Spleen (tissue), 11 donors: Measurements from ENCODE around the gene SACS. TPM values are rescaled to one million over a fixed set of nuclear protein-coding genes. Genes with fewer than 3 reads are reported as not detected.
A peak's percentile ranks its signal among the peaks of the same experiment; 100 is the strongest.

Experiments
- DNase-seq: peaks from one replicate; pipeline ENCODE4 v3.0.0-alpha.2; 2020
- H3K27ac ChIP-seq, 8 donors: fragments of 200-600 bp; sonication (generic) in 7 of 8; 1 replicate in 4 of 8; 2 replicates in 4 of 8; pipeline versions ENCODE4 v1.5.0 to v1.8.0; 2016 to 2021; ENCODE audit warnings: inconsistent platforms in 4 of 8, mild to moderate bottlenecking in 4 of 8, moderate library complexity in 1 of 8
- H3K27me3 ChIP-seq, 7 donors: fragments of 200-600 bp; sonication (generic) in 6 of 7; replicated peaks in 1 of 7; 1 replicate in 4 of 7; 2 replicates in 3 of 7; pipeline versions ENCODE4 v1.5.0 to v1.8.0; 2016 to 2021; ENCODE audit warnings: inconsistent platforms in 3 of 7, mild to moderate bottlenecking in 1 of 7
- H3K36me3 ChIP-seq, 6 donors: fragments of 200-600 bp; sonication (generic) in 5 of 6; 1 replicate in 4 of 6; 2 replicates in 2 of 6; pipeline versions ENCODE4 v1.5.0 to v1.8.0; 2016 to 2021; ENCODE audit warnings: inconsistent platforms in 2 of 6
- H3K4me1 ChIP-seq, 6 donors: fragments of 200-600 bp; sonication (generic) in 5 of 6; 1 replicate in 3 of 6; 2 replicates in 3 of 6; pipeline versions ENCODE4 v1.5.0 to v1.8.0; 2016 to 2021; ENCODE audit warnings: inconsistent platforms in 3 of 6
- H3K4me3 ChIP-seq, 8 donors: fragments of 200-600 bp; sonication (generic) in 7 of 8; 1 replicate in 4 of 8; 2 replicates in 4 of 8; pipeline versions ENCODE4 v1.5.0 to v1.8.0; 2016 to 2021; ENCODE audit warnings: inconsistent platforms in 4 of 8, mild to moderate bottlenecking in 4 of 8, moderate library complexity in 2 of 8
- H3K9me3 ChIP-seq, 8 donors: fragments of 200-600 bp; sonication (generic) in 7 of 8; 1 replicate in 4 of 8; 2 replicates in 4 of 8; pipeline versions ENCODE4 v1.5.0 to v1.8.0; 2016 to 2021; ENCODE audit warnings: inconsistent platforms in 4 of 8
- CTCF ChIP-seq, 11 experiments: fragments of 200-600 bp in 7 of 11; fragments of 450-650 bp in 4 of 11; sonication (generic) in 4 of 11; IDR thresholded peaks in 8 of 11; conservative IDR thresholded peaks in 3 of 11; 1 replicate in 7 of 11; 2 replicates in 4 of 11; pipeline versions ENCODE4 v1.4.0 to v1.8.0; 2016 to 2021; ENCODE audit warnings: antibody characterized with exemption in 11 of 11, inconsistent platforms in 4 of 11, mild to moderate bottlenecking in 1 of 11
- POLR2A ChIP-seq, 3 donors: fragments of 450-650 bp; IDR thresholded peaks; one replicate each; pipeline ENCODE4 v1.5.1; 2017; ENCODE audit warnings: antibody characterized with exemption in 3 of 3, mild to moderate bottlenecking in 1 of 3
- POLR2AphosphoS5 ChIP-seq, 3 donors: sonication (generic); formaldehyde crosslinking; IDR thresholded peaks; one replicate each; pipeline ENCODE4 v1.5.1; 2017; ENCODE audit warnings: antibody characterized with exemption in 3 of 3
- WGBS, 5 donors: extraction: QIAGEN DNeasy Blood & Tissue Kit in 3 of 5; methylation state at CpG; one replicate each; pipeline versions ENCODE4 v1.1.5 to v1.1.7; 2013 to 2018; 5-methylcytosine and 5-hydroxymethylcytosine counted together
- intact Hi-C: fragments of 100-400 bp; cut with DNase I; formaldehyde crosslinking; loops from one replicate; pipeline ENCODE4 v1.15.0; 2023; ENCODE audit warnings: low total_unique reads
- polyA plus RNA-seq, 3 donors: library from polyadenylated mRNA; stranded (reverse); fragments of 200-250 nt; gene quantifications; one replicate each; pipeline ENCODE4 v1.2.1, GENCODE V29; 2013
- total RNA-seq, 7 donors: library from RNA; depleted of rRNA in 3 of 7; stranded (reverse); fragments of >200 nt in 3 of 7; fragmentation: NEBNext Ultra II Directional in 4 of 7; extraction: Animal tissue kit (Norgen Biotek cat#: 25700) in 4 of 7; gene quantifications; one replicate each; pipeline versions ENCODE4 v1.1.0 to v1.2.1, GENCODE V29; 2016 to 2021
- donor health status: healthy with polysubstance abuse.
- donor health status: DM: no; HTN: no; CAD: no; lungs with moderate emphysema.
- donor health status: DM: no; HTN: no; CAD: no.
- donor health status: Bipolar disorder and iron deficiency.
- donor health status: healthy.
- donor health status: DM: no; HTN: no; CAD: no.
- donor health status: DM: yes; HTN: yes; CAD: no.

Gene SACS
- total and polyA plus RNA-seq, 10 donors, result 4.6 to 34.4 (median 23.1) TPM

- H3K4me1 ChIP-seq, result peaks cover 0 to 8% (median 4%) of the 10 kb centered on the region in 6 donors
- 84 to 90% (median 85%) methylated on average over 4 of the region's 4 CpGs for WGBS, 5 donors
Observed at GRCh38 chr13:23437916-23438315, 4.4 kb upstream of the SACS start.

GRCh38 chr13:23436680-23437079 lies 3.2 kb upstream of the SACS start:
- Histone ChIP-seq H3K9me3 (no peaks in the 10 kb centered on the region), H3K36me3 (no peaks in the 10 kb centered on the region), H3K4me3 (no peak overlapping the region), H3K4me1 (peaks cover 0 to 17% (median 7%) of the 10 kb centered on the region in 6 donors), H3K27me3 (peaks cover 0 to 20% (median 0%) of the 10 kb centered on the region in 7 donors), H3K27ac (no peak overlapping the region)
- WGBS, 5 donors, result 83 to 94% (median 87%) methylated on average over 5 of the region's 5 CpGs
- intact Hi-C loops, result no loop called here
- TF ChIP-seq POLR2A (IDR thresholded peaks at IDR 0.05) (no peak), POLR2AphosphoS5 (IDR thresholded peaks at IDR 0.05) (no peak), CTCF (IDR thresholded peaks at IDR 0.05 in 8 of 11, conservative IDR thresholded peaks at IDR 0.05 in 3 of 11) (no peak)
- DNase-seq, result no peak

More at GRCh38 chr13:23437916-23438315, 4.4 kb upstream of the SACS start:
- Histone ChIP-seq H3K36me3 (no peaks in the 10 kb centered on the region), H3K27ac (no peak overlapping the region), H3K27me3 (peaks cover 0 to 8% (median 0%) of the 10 kb centered on the region in 7 donors), H3K4me3 (no peak overlapping the region), H3K9me3 (no peaks in the 10 kb centered on the region)
- TF ChIP-seq POLR2A (IDR thresholded peaks at IDR 0.05) (no peak), POLR2AphosphoS5 (IDR thresholded peaks at IDR 0.05) (no peak), CTCF (IDR thresholded peaks at IDR 0.05 in 8 of 11, conservative IDR thresholded peaks at IDR 0.05 in 3 of 11) (no peak)
- no peak for DNase-seq
- intact Hi-C loops, result no loop called here

GRCh38 chr13:23434491-23434890 lies 989 bp upstream of the SACS start:
- no peak for TF ChIP-seq POLR2AphosphoS5 (IDR thresholded peaks at IDR 0.05)
- no peak for TF ChIP-seq POLR2A (IDR thresholded peaks at IDR 0.05)
- no peak for TF ChIP-seq CTCF (IDR thresholded peaks at IDR 0.05 in 8 of 11, conservative IDR thresholded peaks at IDR 0.05 in 3 of 11)
- Histone ChIP-seq H3K27ac (no peak overlapping the region), H3K36me3 (no peaks in the 10 kb centered on the region), H3K9me3 (no peaks in the 10 kb centered on the region), H3K4me3 (no peak overlapping the region), H3K4me1 (peaks cover 0 to 17% (median 7%) of the 10 kb centered on the region in 6 donors), H3K27me3 (peaks cover 0 to 24% (median 0%) of the 10 kb centered on the region in 7 donors)
- intact Hi-C loops, result no loop called here
- no peak for DNase-seq
- 76 to 93% (median 90%) methylated on average over 4 of the region's 4 CpGs for WGBS, 5 donors

- H3K27ac ChIP-seq, result no peak overlapping the region
Observed at GRCh38 chr13:23432626-23433025, 876 bp downstream of the SACS start.

More at GRCh38 chr13:23432626-23433025, 876 bp downstream of the SACS start:
- H3K9me3 ChIP-seq, result no peaks in the 10 kb centered on the region
- H3K4me3 ChIP-seq, result peak overlapping the region in 4 of 8 donors; percentile 27 to 68 (median 46)
- DNase-seq, result no peak
- H3K4me1 ChIP-seq, result peaks cover 0 to 21% (median 8%) of the 10 kb centered on the region in 6 donors
- no peak for TF ChIP-seq POLR2A (IDR thresholded peaks at IDR 0.05)
- intact Hi-C loops, result no loop called here
- 59 to 64% (median 61%) methylated on average over 6 of the region's 6 CpGs for WGBS, 5 donors
- H3K27me3 ChIP-seq, result peaks cover 0 to 24% (median 0%) of the 10 kb centered on the region in 7 donors
- no peaks in the 10 kb centered on the region for H3K36me3 ChIP-seq
